Loucy (cell line): Measurements from ENCODE around the gene SMYD1.

Source experiments
- EZH2phosphoT487 ChIP-seq: fragments of 200-600 bp; IDR thresholded peaks from 2 replicates; pipeline ENCODE4 v1.6.1; 2018; ENCODE audit warnings: antibody characterized with exemption, mild to moderate bottlenecking, moderate library complexity, borderline replicate concordance
- TF ChIP-seq, protein P1 (sequence below): fragments of 200-600 bp; sonication (generic); conservative IDR thresholded peaks from 2 replicates; pipeline ENCODE4 v1.5.1; 2014; ENCODE audit warnings: mild to moderate bottlenecking, antibody characterized with exemption, low read length

DNA sequence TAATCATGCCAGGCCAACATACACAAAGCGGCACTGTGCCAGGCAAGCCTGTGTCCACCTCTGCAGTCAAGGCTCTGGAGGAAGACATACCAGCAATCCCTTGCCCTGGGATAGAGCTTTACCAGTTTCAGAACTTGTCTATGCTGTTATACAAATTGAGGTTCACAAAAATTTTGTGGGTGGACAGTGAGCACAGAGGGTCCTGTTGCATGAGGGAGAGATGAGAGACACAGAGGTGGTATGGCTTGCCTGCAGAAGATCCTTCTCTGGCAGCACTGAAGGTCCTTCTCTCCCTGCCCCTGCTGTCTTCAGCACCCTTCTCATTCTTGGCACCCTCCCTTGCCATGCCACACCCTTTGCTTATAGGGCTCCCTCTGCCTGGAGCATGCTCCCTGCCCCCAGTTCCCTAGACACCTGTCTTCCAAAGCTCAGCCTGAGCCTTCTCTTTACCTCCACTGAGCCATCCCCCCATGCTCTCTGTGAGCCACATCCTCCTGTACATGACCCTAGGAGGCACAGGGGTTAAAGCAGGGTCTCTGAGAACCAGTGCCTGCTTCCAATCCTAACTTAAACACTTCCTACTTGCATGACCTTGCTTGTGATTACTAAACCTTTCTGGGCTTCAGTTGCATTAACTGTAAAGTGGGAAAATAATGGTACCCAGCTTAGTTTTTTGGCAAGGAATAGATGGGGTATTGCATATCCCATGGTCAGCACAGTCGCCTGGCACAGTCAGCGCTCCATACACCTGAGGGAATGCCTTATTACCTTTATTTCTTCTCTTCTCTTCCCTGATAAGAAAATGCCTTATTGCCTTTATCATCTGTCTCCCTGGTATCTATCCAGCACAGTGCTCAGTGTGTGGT, 59.4 kb downstream of the SMYD1 start:
- TF ChIP-seq, protein P1, sequence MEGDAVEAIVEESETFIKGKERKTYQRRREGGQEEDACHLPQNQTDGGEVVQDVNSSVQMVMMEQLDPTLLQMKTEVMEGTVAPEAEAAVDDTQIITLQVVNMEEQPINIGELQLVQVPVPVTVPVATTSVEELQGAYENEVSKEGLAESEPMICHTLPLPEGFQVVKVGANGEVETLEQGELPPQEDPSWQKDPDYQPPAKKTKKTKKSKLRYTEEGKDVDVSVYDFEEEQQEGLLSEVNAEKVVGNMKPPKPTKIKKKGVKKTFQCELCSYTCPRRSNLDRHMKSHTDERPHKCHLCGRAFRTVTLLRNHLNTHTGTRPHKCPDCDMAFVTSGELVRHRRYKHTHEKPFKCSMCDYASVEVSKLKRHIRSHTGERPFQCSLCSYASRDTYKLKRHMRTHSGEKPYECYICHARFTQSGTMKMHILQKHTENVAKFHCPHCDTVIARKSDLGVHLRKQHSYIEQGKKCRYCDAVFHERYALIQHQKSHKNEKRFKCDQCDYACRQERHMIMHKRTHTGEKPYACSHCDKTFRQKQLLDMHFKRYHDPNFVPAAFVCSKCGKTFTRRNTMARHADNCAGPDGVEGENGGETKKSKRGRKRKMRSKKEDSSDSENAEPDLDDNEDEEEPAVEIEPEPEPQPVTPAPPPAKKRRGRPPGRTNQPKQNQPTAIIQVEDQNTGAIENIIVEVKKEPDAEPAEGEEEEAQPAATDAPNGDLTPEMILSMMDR, result no peak
- no peak for TF ChIP-seq EZH2phosphoT487
